Stimulated activated CD8-positive, alpha-beta memory T cell treated with anti-CD3 and anti-CD28 coated beads, Interleukin-2, amount 100 ng/mL, for 48 hours (primary cell): Measurements from ENCODE around the gene PGGHG.

ENCODE experiments used
- DNase-seq, 2 donors: peaks; one replicate each; pipeline ENCODE4 v3.0.0-alpha.2; 2020; ENCODE audit warnings: low read depth in 2 of 2

PGGHG gene

DNA sequence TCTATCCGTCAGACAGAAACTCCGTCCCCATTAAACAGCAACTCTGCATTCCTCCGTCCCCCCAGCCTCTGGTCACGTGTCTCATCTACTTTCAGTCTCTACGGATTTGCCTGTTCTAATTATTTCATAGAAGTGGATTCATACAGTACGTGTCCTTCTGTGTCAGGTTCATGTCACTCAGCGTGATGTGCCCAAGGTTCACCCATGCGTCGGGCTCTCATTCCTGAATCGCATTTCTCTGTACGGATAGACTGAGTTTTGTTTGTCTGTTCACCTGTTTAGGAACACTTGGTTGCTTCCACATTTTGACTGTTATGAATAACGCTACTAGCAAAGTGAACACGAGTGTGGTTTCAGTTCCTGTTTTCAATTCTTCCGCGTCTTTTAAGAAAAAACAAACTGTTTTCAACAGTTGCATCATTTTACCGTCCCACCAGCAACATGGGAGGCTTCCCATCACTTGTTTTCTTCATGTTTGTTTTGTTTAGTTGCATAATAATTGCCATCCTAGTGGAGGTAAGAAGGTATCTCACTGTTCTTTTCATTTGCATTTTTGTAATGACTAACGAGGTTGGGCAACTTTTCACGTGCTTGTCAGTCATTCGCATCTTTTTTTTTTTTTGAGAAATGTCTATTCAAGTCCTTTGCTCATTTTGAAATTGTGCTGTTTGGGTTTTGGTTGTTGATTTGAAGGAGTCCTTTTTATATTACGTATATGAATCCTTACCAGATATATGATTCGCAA is 19.6 kb upstream of the PGGHG start:
- DNase-seq: peak in 1 of 2 donors; percentile 36

DNA sequence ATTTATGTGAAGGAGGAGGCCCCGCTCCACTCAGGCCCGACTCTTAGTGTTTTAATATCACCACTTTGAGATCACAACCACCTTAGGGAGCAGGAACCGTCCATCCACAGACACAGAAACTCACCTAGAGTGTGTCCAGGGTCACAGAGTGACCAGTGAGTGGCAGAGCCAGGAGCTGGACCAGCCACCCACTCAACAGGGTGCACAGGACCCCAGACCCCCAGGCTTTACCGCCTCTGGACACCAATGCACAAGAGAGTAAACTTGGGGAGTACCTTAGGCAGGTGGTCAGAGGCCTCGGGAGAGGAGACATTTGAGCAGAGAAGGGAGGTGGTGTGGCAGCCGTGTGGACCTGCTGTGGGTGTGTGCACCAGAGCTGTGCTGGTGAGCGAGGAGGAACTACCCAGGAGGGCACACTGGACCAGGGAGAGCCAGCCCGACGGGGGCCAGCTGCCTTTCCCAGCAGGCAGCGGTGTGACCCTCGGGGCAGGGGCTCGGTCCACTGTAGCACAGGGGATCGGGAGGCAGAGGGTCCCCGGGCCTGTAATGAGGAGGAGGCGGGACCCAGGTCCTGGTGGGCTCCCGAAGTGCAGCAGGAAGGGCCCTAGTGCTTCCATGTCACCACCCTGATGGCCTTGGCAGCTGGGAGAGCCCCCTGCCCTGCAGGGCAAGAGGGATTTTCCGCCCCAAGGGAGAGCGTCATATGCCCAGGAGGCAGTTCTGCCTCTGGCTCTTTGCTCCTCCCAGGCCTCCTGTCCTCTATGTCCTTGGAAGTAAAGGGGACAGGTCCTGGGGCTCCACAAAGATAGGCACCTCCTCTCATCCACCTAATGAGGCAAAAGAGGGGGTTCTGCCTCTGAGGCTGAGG is 18.2 kb upstream of the PGGHG start:
- no peak for DNase-seq

DNA sequence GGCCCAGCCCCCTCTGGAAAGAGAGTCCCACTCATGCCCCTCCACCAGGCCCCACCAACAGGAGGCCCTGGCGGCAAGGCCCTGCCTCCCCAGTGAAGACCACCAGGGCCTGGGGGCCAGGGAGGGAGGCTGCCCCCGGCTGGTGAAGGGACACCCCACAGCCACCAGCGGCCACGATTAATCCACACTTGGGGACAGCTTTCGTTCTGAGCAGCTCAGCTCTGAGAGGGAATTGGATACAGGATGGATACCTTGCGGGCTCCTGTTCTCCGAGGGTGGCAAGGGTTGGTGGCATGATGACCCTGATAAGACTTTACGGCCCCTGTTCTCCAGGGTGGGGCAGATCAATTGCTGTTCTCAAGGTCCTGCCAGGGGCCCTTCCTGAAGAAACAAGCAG is 17.6 kb upstream of the PGGHG start:
- no peak for DNase-seq

DNA sequence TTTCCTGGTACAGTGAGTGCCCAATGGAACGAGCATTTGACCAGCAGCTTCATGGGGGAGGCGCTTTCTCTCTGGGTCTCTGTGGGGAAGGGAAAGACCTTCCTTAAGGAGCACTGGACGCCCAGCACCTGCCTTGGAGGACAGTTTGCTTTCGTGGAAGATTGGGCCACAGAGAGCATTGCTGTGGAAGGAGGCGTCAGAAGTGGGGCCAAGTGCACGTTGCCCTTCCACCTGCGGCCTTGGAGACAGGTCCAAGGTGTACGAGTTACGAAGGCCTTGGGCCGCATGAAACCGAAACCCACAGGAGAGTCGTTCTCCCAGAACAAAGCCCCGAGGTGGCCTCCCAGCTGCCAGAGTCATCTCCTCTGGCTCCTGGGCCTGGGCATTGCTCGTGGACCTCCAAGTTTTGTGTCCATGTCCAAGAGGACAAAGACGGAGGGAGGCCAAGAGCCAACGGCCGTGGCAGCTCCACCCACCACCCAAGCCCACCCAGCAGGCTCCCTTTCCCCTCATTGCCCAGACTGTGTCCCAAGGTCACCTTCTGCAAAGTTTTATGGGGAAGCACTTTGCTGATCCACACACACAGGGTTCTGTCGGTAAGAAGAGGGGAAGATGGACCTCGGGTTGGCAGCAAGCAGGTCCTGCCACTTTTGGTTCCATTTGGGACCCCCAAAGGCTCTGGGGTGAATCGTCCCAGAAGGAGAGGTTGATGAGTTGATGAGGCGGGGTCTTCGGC is 16.6 kb upstream of the PGGHG start:
- no peak for DNase-seq

DNA sequence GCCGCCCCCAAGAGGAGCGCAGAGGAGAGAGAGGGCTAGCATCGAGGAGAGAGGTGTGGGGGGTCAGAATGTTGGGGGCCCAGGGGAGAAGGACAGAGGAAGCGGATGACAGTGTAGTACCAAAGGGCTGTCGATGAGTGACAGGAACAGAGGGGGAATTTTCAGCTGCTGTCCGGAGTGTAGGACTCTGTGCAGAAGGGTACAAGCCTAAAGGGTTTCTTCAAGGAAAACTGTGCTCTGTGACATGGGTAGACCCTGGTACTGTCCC is 16.1 kb upstream of the PGGHG start:
- DNase-seq: no peak

DNA sequence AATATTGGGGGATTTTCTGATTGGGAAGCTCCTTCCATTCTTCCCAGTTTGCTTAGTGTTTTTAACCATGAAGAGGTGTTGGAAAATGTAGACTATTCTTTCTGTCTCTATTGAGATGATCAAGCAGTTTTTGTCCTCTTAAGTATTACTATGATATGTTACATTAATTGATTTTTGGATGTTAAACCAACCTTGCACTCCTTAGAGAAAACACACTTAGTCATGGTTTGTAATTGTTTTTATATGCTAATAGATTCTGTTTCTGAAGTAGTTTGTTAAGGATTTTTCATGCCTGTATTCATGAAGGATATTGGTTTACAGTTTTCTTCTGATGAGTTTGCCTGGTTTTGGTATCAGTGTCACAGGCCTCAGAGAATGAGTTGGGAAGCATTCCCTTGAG is 12.7 kb upstream of the PGGHG start:
- DNase-seq: no peak

DNA sequence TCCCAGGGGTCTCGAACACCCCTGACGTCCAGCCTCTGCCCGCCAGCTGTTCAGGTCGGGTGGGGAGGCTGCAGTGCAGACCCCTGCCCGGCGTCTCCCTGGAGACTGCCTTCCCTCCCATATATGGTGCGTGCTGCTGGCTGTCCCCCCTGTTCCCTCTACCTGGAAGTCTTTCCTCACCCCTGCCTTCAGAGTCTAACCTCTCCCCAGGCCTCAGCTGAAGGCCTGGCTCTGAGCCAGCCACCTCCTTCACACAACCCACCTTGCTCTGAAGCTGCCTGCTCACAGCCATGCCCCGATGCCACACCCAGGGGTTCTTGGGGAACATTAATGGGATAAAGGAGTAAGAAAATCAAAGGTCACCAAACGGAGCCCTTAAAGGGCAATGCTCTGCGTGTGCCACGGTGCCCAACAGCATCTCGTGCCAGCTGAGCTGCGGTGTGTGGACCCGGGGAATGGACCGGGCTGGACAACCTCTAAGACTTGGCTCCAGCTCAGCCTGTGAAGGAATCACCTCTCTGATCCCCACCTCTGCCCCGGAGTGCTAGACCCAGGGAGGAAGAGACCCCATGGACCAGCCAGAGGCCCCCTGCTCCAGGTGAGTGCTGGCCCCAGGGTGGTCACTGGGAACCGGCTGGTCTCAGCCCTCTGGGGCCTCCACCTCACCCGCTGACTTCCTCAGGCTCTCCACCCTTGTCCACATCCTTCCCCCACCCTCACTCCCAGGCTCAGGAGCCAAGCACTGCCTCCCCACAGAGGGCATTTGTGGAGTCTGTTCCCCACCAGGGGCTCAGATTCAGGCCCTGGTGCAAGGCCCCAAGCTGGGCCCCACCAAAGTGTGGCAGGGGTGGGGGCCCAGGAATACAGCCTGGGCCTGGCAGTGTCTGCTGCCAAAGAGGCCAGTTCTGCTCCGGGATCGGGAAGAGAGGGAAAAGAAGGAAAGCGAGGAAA is 10.7 kb upstream of the PGGHG start, which contains the start of gene NLRP6:
Gene NLRP6 (plus strand): TSS at position 407 of the 951 bp plus-strand sequence. CDS start 163 bp downstream, at position 570.
- no peak for DNase-seq

DNA sequence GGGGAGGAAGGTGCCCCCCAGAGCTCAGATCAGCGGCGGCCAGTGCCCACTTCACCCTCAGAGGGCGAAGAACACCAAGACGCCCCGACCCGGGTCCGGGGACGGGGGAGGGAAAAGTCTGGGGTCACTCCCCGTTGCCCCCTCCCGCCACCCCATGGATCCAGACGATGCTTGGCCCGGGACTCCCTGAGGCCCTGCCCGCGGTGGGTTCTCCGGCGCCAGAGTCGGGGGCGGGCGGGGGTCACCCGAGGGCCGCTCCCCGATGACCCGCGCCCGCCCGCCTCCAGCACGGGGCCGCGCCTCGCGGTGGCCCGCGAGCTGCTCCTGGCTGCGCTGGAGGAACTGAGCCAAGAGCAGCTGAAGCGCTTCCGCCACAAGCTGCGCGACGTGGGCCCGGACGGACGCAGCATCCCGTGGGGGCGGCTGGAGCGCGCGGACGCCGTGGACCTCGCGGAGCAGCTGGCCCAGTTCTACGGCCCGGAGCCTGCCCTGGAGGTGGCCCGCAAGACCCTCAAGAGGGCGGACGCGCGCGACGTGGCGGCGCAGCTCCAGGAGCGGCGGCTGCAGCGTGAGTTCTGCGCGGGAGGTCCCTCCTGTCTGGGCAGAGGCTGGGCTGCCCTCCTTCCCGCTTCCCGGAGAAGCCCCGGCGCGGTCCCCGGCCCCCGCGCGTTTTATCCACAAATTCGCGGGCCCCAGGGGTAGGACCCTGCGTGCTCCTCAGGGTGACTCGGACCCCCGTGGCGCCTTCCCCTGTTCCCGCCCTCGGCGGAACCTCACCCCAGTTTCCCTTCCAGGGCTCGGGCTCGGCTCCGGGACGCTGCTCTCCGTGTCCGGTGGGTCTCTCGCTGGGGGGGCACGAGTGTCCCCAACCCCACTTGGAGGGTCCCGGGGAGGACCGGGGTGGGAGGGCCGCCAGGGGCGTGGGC is 9.6 kb upstream of the PGGHG start:
- no peak for DNase-seq

DNA sequence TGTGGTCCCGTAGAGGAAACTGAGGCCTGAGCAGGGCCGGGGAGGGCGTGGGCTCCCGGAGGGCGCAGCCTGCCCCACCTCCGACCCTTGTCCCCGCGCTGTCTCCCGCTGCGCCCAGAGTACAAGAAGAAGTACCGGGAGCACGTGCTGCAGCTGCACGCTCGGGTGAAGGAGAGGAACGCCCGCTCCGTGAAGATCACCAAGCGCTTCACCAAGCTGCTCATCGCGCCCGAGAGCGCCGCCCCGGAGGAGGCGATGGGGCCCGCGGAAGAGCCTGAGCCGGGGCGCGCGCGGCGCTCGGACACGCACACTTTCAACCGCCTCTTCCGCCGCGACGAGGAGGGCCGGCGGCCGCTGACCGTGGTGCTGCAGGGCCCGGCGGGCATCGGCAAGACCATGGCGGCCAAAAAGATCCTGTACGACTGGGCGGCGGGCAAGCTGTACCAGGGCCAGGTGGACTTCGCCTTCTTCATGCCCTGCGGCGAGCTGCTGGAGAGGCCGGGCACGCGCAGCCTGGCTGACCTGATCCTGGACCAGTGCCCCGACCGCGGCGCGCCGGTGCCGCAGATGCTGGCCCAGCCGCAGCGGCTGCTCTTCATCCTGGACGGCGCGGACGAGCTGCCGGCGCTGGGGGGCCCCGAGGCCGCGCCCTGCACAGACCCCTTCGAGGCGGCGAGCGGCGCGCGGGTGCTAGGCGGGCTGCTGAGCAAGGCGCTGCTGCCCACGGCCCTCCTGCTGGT is 8.8 kb upstream of the PGGHG start:
- DNase-seq: no peak

DNA sequence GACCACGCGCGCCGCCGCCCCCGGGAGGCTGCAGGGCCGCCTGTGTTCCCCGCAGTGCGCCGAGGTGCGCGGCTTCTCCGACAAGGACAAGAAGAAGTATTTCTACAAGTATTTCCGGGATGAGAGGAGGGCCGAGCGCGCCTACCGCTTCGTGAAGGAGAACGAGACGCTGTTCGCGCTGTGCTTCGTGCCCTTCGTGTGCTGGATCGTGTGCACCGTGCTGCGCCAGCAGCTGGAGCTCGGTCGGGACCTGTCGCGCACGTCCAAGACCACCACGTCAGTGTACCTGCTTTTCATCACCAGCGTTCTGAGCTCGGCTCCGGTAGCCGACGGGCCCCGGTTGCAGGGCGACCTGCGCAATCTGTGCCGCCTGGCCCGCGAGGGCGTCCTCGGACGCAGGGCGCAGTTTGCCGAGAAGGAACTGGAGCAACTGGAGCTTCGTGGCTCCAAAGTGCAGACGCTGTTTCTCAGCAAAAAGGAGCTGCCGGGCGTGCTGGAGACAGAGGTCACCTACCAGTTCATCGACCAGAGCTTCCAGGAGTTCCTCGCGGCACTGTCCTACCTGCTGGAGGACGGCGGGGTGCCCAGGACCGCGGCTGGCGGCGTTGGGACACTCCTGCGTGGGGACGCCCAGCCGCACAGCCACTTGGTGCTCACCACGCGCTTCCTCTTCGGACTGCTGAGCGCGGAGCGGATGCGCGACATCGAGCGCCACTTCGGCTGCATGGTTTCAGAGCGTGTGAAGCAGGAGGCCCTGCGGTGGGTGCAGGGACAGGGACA is 8.0 kb upstream of the PGGHG start:
- DNase-seq: no peak

DNA sequence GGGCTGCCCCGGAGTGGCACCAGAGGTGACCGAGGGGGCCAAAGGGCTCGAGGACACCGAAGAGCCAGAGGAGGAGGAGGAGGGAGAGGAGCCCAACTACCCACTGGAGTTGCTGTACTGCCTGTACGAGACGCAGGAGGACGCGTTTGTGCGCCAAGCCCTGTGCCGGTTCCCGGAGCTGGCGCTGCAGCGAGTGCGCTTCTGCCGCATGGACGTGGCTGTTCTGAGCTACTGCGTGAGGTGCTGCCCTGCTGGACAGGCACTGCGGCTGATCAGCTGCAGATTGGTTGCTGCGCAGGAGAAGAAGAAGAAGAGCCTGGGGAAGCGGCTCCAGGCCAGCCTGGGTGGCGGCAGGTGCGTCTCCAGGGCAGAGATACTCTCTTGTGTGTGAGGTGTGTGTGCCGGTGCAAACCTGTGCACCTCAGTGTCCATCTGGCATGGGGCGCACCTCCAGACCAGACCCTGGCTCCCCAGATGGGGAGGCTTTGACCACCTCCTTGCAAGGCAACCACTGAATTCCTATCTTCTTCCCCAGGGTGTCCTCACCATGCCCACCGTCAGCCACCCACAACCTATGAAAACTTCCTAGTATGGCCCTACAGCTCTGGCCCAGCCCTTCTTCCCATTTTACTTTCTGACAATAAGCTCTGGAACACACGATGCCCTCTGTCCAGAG is 7.3 kb upstream of the PGGHG start:
- no peak for DNase-seq

DNA sequence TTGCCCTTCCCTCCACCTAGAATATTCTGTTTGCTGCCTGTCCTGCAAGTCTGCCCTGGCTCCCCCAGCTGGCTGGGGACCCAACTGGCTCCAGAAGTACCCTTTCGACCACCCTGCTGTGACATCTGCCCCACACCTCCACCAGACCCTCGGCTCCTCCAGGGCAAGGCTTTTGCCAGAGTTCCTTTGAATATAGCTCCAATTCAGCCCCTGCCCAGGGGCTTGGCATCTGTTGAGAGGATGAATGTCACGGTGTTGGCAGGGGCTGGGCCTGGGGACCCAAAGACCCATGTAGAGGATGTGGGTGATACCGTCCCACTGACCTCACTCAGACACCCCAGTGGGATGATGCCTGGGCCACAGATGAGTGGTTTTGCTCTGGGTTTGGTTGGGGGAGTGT is 6.8 kb upstream of the PGGHG start:
- DNase-seq: no peak

DNA sequence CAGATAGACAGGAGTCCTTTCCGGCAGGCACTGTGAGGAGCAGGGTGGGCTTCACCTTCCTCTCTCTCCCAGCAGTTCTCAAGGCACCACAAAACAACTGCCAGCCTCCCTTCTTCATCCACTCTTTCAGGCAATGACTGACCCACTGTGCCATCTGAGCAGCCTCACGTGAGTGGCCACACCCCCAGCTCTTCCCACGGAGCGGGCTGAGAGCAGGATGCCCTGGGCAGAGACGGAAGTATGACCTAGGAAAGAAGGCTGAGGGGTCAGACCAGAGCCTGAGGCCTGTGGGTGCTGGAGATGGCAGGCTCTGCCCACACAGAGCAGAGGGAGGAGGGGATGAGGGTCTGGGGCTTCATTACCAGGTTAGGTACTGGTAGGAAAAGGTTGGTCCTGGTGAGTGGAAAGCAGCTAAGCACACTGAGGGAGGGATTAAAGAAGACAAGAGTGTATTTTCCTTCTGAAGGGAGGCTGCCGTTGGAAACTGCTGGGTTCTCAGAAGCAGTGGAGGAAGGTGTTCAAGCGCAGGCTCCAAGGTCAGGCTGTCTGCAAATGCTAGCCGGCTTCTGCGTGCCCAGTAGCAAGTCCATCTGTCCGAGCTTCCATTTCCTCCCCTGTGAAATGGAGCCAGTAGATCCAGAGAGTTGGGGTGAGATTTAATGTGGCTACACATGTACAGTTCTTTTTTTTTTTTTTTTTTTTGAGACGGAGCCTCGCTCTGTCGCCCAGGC is 6.1 kb upstream of the PGGHG start:
- DNase-seq: no peak

DNA sequence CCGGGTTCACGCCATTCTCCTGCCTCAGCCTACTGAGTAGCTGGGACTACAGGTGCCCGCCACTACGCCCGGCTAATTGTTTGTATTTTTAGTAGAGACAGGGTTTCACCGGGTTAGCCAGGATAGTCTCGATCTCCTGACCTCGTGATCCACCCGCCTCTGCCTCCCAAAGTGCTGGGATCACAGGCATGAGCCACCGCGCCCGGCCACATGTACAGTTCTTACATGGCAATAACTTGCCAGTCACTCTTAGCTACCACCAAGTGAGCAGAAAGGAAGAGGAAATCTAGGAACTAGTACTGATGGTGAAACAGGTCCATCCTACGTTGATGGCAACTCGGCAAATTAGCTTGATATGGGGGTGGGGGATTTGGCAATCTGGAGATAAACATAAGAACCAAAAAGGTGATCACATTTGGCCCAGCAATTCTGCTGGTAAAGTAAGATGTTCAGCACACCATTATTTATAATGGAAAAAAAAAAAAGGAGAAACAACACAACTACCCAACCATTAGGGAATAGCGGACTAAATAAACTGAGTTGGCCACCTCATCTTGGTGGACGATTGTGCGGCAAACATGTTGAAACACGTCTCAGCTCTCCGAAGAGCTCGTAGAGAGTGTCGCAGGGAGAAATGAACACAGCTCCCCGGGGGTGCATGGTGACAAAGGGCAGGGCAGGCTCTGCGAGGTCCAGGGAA is 5.4 kb upstream of the PGGHG start:
- no peak for DNase-seq

DNA sequence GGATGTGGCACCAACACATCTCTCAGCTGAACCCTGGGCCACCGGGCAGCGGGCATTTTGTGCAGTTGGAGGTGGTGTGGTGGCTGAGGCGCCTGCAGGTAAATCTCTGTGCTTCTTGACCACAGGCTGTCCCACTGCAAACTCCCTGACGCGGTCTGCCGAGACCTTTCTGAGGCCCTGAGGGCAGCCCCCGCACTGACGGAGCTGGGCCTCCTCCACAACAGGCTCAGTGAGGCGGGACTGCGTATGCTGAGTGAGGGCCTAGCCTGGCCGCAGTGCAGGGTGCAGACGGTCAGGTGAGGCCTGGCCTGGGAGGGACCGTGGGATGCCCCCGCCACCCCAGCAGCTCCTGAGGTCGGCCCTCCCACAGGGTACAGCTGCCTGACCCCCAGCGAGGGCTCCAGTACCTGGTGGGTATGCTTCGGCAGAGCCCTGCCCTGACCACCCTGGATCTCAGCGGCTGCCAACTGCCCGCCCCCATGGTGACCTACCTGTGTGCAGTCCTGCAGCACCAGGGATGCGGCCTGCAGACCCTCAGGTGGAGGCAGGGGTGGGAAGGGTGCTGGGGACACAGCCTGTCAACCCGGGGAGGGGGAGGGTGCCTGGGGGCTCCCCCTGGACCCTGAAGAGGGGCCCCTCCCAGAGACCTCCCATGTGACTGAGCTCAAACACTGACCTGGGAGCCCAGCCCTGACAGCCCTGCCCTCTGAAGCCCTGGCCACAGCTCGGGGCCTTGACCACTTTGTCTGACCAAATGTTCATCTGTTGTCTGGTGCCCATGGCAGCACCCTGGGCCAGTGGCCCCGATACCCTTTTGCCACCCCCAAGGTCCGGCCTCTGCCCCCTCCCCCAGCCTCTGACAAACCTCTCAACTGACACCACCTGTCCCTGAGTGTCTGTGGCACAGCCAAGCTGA is 4.6 kb upstream of the PGGHG start:
- DNase-seq: no peak
